HepG2 (cell line): ENCODE measurements around the gene IRF5.

ENCODE experiments used
- GTF2F1 ChIP-seq: fragments of 150-350 bp; IDR thresholded peaks from 2 replicates; pipeline ENCODE4 v1.6.1; 2014; ENCODE audit warnings: low read length
- ZNF24 ChIP-seq: fragments of 450-650 bp; IDR thresholded peaks from 2 replicates; pipeline ENCODE4 v1.6.1; 2017; ENCODE audit warnings: antibody characterized with exemption, mild to moderate bottlenecking

DNA sequence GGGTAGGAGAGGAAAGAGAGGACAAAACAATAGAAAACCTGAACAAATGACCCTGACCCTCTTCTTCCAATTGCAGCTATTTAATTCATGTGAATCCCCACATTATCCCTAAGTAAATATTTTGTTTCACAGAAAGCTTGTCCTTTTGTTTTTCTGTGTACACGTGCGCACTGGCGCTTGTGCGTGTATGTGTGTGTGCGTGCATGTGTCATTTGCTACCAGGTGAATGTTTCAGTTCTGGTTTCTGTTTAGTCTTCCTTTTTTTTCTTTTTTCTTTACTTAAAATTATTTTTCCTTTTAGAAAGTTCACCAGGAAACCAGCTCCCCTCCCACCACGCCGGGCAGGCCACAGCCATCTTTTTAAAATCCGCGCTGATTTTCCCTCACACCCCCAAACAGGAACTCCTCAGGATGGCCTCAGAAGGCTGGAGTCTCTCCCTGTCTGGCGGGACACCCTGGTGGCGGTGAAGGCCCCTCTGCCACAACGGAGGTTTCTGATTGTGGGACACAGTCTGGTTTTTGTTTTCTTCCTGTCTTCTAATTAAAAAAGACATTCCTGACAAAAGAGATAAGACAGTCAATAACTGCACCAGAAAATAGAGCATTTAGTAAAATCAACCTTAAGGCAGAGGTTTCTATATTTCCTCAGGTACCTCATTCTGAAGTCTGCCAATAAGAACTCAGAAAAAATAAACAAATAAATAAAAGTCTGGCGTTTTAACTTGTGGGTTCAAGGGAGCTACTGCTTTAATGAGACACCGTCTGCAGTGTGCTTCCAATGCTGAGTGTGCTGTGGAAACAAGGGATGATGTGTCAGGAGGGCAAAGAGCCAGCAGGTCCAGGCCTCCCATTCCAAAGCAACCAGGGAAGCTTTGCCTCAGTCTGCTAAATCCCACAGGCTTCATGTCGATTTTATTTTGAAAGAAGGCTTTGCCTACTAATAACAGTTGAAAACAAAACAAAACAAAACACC lies 17.4 kb downstream of the IRF5 start:
- TF ChIP-seq ZNF24 (no peak), GTF2F1 (no peak)
